SK-N-SH treated with all-trans-retinoic acid at 6 μM for 48 hours (cell line): ENCODE results near the gene TMBIM6.

ENCODE experiments used
- CSDC2 ChIP-seq: fragments of 250-450 bp; sonication (Bioruptor Pico); IDR thresholded peaks from 2 replicates; pipeline ENCODE4 v1.5.0; 2020; ENCODE audit warnings: mild to moderate bottlenecking, moderate library complexity
- PPARA ChIP-seq: fragments of 250-450 bp; sonication (Bioruptor Pico); IDR thresholded peaks from 2 replicates; pipeline ENCODE4 v1.5.0; 2020; ENCODE audit warnings: mild to moderate bottlenecking, borderline replicate concordance
- ZFP30 ChIP-seq: fragments of 450-650 bp; formaldehyde crosslinking; IDR thresholded peaks from 2 replicates; pipeline ENCODE4 v1.5.0; 2022; ENCODE audit warnings: mild to moderate bottlenecking, moderate library complexity

GRCh38 chr12:49777341-49777740 is 36.0 kb downstream of the TMBIM6 start:
- TF ChIP-seq ZFP30 (CRISPR knock-in tag) (no peak), PPARA (CRISPR knock-in tag) (no peak), CSDC2 (CRISPR knock-in tag) (no peak)
